Measurements from ENCODE around the gene WDR1. TPM values are rescaled to one million over a fixed set of nuclear protein-coding genes. Genes with fewer than 3 reads are reported as not detected.

The WDR1 gene
- total and polyA plus RNA-seq, 2 donors (not counting 3 experiments of a cell fraction or from before 2014, with no cell fraction given): 590 to 660 TPM

- TF ChIP-seq POLR2A (IDR thresholded peaks at IDR 0.05; ENCODE audit: low read depth, low read length) (no peak), GATA2 (IDR thresholded peaks at IDR 0.05; ENCODE audit: insufficient read depth, insufficient read length, low read depth, low read length) (no peak), EZH2 (IDR thresholded peaks at IDR 0.05; ENCODE audit: borderline replicate concordance, low read depth, low read length, severe bottlenecking) (no peak), POLR2AphosphoS5 (IDR thresholded peaks at IDR 0.05; ENCODE audit: insufficient read depth, low read depth, low read length) (no peak), MYC (IDR thresholded peaks at IDR 0.05; ENCODE audit: low read depth, low read length) (no peak), FOS (IDR thresholded peaks at IDR 0.05; ENCODE audit: borderline replicate concordance, insufficient read depth, low read length) (no peak), JUN (IDR thresholded peaks at IDR 0.05; ENCODE audit: borderline replicate concordance, insufficient read depth, insufficient read length, low read depth) (no peak)
- TF ChIP-seq, protein P1, sequence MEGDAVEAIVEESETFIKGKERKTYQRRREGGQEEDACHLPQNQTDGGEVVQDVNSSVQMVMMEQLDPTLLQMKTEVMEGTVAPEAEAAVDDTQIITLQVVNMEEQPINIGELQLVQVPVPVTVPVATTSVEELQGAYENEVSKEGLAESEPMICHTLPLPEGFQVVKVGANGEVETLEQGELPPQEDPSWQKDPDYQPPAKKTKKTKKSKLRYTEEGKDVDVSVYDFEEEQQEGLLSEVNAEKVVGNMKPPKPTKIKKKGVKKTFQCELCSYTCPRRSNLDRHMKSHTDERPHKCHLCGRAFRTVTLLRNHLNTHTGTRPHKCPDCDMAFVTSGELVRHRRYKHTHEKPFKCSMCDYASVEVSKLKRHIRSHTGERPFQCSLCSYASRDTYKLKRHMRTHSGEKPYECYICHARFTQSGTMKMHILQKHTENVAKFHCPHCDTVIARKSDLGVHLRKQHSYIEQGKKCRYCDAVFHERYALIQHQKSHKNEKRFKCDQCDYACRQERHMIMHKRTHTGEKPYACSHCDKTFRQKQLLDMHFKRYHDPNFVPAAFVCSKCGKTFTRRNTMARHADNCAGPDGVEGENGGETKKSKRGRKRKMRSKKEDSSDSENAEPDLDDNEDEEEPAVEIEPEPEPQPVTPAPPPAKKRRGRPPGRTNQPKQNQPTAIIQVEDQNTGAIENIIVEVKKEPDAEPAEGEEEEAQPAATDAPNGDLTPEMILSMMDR (IDR thresholded peaks at IDR 0.05; ENCODE audit: extremely low read depth in 1 of 2, insufficient read depth in 1 of 2, low read depth in 1 of 2, low read length in 2 of 2): no peak
- TF ChIP-seq, protein P2, sequence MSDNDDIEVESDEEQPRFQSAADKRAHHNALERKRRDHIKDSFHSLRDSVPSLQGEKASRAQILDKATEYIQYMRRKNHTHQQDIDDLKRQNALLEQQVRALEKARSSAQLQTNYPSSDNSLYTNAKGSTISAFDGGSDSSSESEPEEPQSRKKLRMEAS (IDR thresholded peaks at IDR 0.05; ENCODE audit: insufficient read depth, insufficient read length): no peak
- no peak overlapping the region for H3K4me2 ChIP-seq (ENCODE audit: insufficient read depth, low read length)
- no TSS peak for BruUV-seq (replicated peaks)
- H3K9me3 ChIP-seq (replicated peaks; ENCODE audit: control insufficient read depth, insufficient read depth, low read length): no peaks in the 10 kb centered on the region
- H4K20me1 ChIP-seq (replicated peaks; ENCODE audit: control insufficient read depth, extremely low read depth, insufficient read depth, low read length): peaks cover 14% of the 10 kb centered on the region
- H2AFZ ChIP-seq (ENCODE audit: low read depth, low read length): no peak overlapping the region
- FAIRE-seq: no peak
- H3K27ac ChIP-seq (ENCODE audit: insufficient read depth, low read depth, low read length): no peak overlapping the region
- H3K4me1 ChIP-seq (ENCODE audit: control insufficient read depth, extremely low read depth, insufficient read depth, low read length): peaks cover 50% of the 10 kb centered on the region
- H3K9ac ChIP-seq (replicated peaks; ENCODE audit: extremely low read depth, insufficient read depth, low read length): no peak overlapping the region
- DNase-seq (ENCODE audit: low read depth, low spot score): no peak
- H3K79me2 ChIP-seq (ENCODE audit: control insufficient read depth, insufficient read depth, low read length): peaks cover 98% of the 10 kb centered on the region
- peaks cover 22 to 33% of the 10 kb centered on the region in 2 experiments for H3K36me3 ChIP-seq (ENCODE audit: control insufficient read depth in 2 of 2, extremely low read depth in 1 of 2, insufficient read depth in 2 of 2, low read length in 2 of 2)
- ChIA-PET CTCF (interaction anchor here (1.4 to 2.7 kb wide), 3 partner anchors 10 to 19 kb away, joined by 3 to 11 read pairs (median 5); no protein-coding TSS in a partner anchor), POLR2A (interaction anchor here (5.6 kb wide), 1 partner anchor 12 kb away, joined by 110 read pairs; the partner anchor contains the start of gene WDR1)
- H3K4me3 ChIP-seq (replicated peaks in 1 of 3; ENCODE audit: insufficient read depth in 1 of 3, low read depth in 1 of 3, low read length in 3 of 3): no peak overlapping the region
- dilution Hi-C loops (cut with MboI; ENCODE audit: extremely low pct_ligation_motif_present, low sequenced_read_pairs): no loop called here
- no peaks in the 10 kb centered on the region for H3K9me1 ChIP-seq (replicated peaks; ENCODE audit: control insufficient read depth, extremely low read depth, insufficient read depth, low read length)
- intact Hi-C loops (cut with micrococcal nuclease): no loop called here
- H3K27me3 ChIP-seq (ENCODE audit: control insufficient read depth in 2 of 2, insufficient read depth in 2 of 2, low read length in 2 of 2): no peaks in the 10 kb centered on the region
Observed at GRCh38 chr4:10104991-10105276, 11.7 kb downstream of the WDR1 start.
